ENCODE results near the gene SESN3.
"Not testable (repeated sequence)": the region's sequence is repeated elsewhere in the genome, so short reads cannot be mapped to it uniquely, and the experiment has no call there.

Gene SESN3

GRCh38 chr11:95251896-95252295 lies 20.9 kb upstream of the SESN3 start:
- DNase-seq (ENCODE audit: low read depth in 2 of 2): not testable (repeated sequence)

DNA sequence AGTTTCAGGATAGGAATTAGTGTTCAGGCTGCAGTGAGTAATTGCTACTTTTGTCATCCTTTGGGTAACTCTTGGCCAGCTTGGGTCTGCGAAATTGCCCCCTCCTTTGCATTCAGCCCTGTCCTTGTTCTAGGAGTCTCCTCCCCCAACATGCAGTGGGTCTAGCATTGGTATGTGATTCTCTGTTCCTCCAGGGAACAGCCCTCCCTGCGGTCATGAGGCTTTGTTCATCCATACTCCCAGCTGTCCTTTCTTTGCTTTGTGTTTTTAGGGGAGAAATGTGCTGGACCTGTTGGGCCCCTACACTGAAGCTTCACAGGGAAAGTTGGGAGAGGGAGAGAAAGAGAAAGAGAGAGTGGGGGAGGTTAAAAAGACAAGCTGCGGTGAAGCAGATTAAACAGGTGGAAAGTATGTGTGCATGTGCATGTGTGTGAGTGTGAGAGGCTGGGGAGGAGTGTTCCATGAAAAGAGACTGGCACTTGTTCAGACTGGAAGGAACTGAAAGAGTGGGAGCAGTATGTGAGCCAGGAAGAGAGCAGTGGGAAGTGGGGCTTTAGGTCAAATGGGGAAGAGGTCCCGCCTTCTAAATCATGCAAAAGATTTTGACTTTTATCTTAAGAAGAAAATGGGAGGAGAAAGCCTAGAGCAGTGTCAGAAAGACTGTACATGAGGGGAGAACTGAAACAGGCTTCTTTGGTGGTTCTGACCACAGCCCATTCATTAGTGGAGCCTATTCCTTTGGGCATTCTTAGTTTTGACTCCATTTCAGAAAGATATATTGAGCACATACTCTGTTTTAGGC lies 17.9 kb upstream of the SESN3 start:
- DNase-seq (ENCODE audit: low read depth in 2 of 2): no peak

DNA sequence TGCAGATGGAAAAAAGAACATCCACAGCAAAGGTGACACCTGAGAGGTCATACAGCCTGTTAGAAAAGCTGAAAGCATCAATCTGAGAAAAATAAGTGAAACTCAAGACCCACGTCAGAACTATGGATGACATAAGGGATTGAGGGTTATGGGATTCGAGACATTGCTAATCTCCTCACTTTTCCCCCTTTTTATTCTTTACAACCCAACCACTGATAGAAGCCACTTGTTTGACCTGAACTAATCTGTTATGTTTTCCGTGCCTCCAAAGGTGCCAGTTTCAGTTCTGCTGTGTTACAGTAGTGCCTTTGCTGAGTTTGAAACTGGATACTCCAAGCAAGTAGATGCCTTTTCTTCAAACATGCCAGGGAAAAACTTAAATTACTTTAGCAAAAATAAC lies 16.9 kb upstream of the SESN3 start:
- no peak for DNase-seq (ENCODE audit: low read depth in 2 of 2)

- DNase-seq (ENCODE audit: low read depth in 2 of 2): no peak
Observed at GRCh38 chr11:95247127-95247684, 16.2 kb upstream of the SESN3 start.

DNA sequence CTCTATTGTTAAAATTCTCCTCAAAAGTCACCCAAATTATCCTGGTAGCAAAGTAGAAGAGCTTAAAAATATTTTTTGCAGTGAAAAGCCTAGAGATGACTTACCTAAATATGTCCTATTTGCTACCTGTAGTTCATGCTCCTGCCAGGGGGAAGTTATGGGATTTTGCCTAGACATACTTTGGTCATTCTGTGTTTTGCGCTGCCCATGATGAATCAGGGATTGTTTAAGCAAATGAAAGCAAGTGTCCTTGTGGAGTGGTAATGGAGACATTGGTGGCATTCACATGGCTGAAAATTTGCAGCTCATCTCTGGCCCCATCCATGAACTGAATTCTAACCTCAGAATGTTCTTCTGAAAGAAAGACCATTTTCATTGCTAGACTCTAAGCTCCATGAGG lies 14.6 kb upstream of the SESN3 start:
- no peak for DNase-seq (ENCODE audit: low read depth in 2 of 2)

GRCh38 chr11:95245038-95245437 lies 14.0 kb upstream of the SESN3 start:
- no peak for DNase-seq (ENCODE audit: low read depth in 2 of 2)

- no peak for DNase-seq (ENCODE audit: low read depth in 2 of 2)
Observed at GRCh38 chr11:95243673-95244072, 12.7 kb upstream of the SESN3 start.

DNA sequence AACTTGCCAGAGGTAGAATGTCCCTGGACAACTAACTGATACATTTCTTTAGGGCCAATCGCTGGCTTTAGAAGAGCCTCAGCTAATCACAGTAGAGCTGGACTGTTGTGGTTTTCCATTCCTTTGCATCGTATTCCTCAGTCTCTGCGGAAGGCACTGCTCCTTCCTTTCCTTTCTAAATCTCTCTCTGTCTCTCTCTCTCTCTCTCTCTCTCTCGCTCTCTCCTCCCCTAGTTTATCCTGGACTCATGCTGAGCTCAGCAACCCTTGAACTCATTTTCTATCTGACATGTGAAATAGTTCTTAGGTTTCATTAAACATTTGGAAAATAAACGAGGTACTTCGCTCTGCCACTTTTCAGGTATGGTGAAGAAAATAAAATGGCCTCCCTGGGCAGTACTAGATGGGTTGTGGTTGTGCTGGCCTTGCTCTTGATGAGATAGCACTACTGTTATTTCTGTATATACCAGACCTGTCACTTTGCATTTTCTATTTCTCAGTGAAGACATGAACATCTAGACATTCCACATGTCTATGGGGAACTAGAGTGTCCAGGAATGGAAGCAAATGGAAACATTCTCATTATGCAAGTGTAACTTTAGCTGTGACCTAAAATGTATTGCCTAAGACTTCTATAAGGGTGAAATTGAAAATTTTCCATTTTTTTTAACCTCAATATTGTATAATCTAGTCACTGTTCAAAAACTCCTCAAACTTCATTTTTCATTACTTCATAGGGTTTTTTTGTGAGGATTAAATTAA lies 12.0 kb upstream of the SESN3 start:
- DNase-seq (ENCODE audit: low read depth in 2 of 2): no peak

- DNase-seq (ENCODE audit: low read depth in 2 of 2): no peak
Observed at GRCh38 chr11:95242091-95242844, 11.3 kb upstream of the SESN3 start.

DNA sequence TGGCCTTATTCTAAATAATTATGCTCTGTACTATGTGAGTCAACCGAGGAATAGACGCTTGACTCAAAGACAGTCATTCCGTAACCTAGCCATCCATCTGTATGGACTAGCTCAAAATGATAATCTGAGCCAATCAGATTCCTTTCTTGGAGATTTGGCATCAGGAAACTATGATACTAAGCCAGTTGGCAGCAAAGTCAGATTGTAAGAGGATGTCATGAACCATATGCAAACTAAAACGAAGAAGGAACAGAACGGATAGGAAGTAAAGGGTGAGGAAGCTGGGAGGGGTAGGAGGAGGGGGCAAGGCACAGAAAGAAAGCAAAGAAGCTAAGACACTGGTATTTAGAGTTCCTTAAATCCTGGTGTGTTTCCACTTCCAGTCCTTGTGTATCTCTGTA lies 10.7 kb upstream of the SESN3 start:
- DNase-seq (ENCODE audit: low read depth in 2 of 2): no peak

DNA sequence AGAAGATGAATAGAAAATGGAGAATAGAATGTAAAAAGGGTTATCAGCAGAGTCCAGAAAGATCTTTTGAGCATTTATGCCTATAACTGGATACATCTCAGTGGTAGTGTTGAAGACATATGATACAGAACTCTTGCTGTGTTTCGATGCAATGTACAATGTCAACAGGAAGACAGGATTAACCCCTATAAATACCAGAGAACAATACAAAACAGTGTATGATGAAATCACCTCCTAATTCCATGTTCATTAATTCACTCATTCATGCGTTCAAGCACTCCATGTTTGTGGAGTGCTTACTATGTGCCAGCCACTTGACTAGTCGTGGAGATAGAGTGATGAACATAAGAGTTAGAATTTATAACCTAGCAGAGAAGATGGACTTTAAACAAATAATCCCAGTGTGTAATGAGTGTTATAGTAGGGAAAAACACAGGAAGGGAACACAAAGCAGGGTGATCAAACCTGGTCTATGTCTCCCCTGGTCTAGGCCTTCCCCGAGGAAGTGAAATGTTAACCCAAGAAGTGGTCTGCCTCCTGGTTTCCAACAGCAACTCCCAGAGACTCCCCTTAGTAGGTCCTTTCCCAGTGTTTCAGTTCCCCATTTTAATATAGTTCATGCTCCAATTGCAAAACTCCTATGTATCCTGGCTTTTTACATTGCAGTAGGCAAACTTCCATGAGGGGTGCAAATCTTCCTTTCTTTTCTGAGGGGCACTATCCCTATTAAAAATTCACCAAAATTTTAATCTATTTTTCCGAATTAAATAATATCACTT lies 9.1 kb upstream of the SESN3 start:
- no peak for DNase-seq (ENCODE audit: low read depth in 2 of 2)

GRCh38 chr11:95232666-95233065 lies 1.7 kb upstream of the SESN3 start:
- no peak for DNase-seq (ENCODE audit: low read depth in 2 of 2)

DNA sequence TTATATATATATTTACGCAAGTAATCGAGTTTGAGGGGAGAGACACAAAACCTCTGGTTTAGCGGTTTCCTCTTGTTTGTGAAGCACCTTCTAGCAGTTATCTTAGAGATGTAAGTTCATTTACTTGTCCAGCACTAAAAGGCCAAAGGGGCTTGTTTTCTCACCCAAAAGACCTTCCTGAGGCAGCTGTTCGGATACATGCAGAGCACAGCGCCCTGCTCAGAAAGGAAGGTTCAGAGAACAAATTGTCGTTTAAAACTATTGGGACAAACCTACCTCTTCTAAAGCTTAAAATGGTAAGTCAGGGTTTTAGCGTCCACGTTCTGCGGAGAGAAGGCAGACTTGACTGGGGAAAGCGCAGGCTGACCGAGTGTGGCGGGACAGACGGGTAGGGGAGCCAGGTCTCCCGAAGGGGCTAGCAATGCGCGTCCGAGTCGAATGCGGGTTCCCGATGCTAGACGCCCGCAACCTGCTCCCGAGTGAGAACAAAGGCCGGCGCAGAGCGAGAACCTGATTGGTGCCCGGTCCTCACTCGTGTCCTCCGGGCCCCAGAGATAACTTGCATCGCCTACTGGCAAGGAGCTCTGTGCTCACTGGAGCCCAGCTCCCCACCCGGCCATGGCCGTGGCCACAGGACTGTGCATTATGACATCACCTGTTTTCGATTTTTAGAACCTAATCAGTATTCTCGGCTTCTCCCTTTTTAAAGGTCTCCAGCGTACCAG lies 1.0 kb upstream of the SESN3 start:
- DNase-seq (ENCODE audit: low read depth in 2 of 2): peak; percentile 29 to 32

DNA sequence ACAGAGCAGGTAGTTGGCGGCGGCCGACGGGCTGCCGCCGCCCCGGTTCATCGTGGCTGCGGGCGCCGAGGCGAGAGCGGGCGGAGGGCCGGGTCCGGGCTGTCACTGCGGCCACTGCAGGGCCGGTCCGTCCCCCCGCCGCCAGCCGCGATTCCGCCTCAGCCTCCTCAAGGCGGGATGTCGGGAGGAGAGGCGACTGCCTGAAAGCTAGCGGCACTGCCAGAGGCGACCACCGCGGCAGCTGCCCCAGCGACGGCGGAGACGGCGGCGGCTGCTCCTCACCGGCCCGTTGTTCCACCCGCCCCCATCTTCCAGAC lies 234 bp downstream of the SESN3 start:
- DNase-seq (ENCODE audit: low read depth in 2 of 2): no peak

- no peak for DNase-seq (ENCODE audit: low read depth in 2 of 2)
Observed at GRCh38 chr11:95229993-95230809, 801 bp downstream of the SESN3 start.

- no peak for DNase-seq (ENCODE audit: low read depth in 2 of 2)
Observed at GRCh38 chr11:95229199-95229992, 1.6 kb downstream of the SESN3 start.

DNA sequence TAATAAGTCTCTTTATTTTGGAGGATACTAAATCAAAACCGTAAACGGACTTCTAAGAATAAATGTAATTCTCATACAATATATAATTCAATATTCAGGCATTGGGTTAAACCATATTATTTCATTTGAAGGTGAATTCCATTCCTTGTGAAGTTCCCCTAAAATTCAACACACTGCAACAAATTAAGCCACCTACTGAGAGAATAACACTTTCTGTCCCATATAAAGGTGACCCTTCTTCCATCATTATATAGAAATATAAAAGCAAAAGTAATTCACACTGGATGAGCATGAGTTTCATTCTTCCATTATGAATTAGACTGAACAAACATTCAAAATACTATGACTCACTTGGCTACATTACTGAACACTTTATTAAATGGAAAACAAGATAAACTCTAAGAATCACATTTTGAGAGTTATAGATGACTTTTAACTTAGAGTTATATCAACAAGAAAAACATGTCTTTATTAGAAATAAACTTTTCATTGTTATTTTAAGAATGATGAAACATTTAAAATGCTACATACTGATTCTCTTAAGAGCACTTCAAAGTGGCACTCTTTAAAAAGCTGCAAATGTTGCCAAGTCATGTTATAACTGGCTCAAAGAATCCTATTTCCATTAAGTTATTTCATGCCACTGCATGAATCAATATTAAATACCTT lies 2.8 kb downstream of the SESN3 start:
- no peak for DNase-seq (ENCODE audit: low read depth in 2 of 2)

DNA sequence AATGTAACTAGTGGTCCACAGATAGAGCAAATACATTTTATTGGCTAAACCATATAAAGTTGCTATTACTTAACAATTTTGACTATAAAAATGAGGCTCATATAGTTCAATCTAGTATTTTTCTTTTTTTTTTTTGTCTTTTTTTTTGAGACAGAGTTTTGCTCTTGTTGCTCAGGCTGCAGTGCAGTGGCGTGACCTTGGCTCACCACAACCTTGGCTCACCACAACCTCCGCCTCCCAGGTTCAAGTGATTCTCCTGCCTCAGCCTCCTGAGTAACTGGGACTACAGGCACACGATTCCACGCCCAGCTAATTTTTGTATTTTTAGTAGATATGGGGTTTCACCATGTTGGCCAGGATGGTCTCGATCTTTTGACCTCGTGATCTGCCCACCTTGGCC lies 3.9 kb downstream of the SESN3 start:
- DNase-seq (ENCODE audit: low read depth in 2 of 2): not testable (repeated sequence)

- no peak for DNase-seq (ENCODE audit: low read depth in 2 of 2)
Observed at GRCh38 chr11:95222817-95223216, 8.2 kb downstream of the SESN3 start.

Measured in stimulated activated CD8-positive, alpha-beta memory T cell treated with anti-CD3 and anti-CD28 coated beads, Interleukin-7, amount 100 ng/mL, for 1 hour (primary cell).